Germinal center (tissue), 1 donor: ENCODE data around the gene MUCL3.
"Not testable (repeated sequence)": the region's sequence is repeated elsewhere in the genome, so short reads cannot be mapped to it uniquely, and the experiment has no call there.

Source experiments
- DNase-seq: peaks from one replicate; pipeline ENCODE4 v3.0.0; 2012; ENCODE audit warnings: mixed read lengths, low spot score

Gene MUCL3

DNA sequence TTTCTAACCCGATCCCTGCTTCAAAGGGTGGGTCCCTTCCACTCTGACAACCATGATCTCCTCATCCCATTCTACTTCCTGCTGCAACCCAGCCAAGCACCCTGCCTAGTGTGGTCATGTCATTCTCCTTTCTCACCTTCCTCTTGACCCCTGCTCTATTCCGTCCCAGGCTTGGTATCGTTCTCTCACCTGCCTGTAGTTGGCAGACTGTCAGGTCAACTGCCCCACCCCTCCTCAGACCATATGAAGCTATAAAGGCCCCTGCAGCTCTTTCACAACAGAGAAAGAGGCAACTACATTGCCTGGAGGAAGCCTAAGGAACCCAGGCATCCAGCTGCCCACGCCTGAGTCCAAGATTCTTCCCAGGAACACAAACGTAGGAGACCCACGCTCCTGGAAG, 42.7 kb downstream of the MUCL3 start, which contains the start of gene MUC21:
Gene MUC21 (plus strand): TSS at position 280 of the 400 bp plus-strand sequence. CDS start 241 bp downstream, outside the sequence.
- DNase-seq, result no peak

DNA sequence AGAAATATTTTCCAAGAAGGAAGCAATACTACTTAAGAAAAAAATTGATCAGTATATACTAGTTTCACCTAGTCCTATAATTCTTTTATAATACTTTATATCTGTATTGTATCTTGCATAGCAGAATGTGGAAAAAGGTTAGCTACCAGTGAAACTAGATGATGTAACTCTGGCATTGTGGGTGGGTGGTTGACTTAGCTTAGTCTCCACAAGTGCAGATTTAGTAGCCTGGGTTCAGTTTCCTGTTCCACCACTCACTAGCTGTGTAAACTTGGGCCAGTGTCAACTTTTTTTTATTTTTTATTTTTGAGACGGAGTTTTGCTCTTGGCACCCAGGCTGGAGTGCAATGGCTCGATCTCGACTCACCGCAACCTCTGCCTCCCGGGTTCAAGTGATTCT, 44.7 kb downstream of the MUCL3 start:
- DNase-seq, result no peak

DNA sequence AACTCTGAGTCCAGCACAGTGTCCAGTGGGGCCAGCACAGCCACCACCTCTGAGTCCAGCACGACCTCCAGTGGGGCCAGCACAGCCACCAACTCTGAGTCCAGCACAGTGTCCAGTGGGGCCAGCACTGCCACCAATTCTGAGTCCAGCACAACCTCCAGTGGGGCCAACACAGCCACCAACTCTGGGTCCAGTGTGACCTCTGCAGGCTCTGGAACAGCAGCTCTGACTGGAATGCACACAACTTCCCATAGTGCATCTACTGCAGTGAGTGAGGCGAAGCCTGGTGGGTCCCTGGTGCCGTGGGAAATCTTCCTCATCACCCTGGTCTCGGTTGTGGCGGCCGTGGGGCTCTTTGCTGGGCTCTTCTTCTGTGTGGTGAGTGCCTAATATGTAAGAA, 46.5 kb downstream of the MUCL3 start:
- DNase-seq, result no peak

DNA sequence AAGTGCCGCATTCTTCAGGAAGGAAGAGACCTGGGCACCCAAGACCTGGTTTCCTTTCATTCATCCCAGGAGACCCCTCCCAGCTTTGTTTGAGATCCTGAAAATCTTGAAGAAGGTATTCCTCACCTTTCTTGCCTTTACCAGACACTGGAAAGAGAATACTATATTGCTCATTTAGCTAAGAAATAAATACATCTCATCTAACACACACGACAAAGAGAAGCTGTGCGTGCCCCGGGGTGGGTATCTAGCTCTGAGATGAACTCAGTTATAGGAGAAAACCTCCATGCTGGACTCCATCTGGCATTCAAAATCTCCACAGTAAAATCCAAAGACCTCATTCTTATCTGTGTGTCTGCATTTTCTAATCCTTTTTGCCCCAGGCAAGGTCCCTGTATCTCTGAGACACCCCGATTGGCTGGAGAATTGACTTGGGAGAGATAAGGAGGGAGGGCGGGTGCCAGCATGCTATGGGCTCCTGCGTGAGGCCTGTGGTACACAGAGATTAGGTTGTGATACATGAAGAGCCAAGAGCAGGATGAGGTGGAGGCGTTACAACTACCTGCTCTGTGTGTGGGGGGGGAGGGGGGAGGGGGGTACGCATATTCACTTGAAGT, 47.5 kb downstream of the MUCL3 start:
- DNase-seq, result no peak

DNA sequence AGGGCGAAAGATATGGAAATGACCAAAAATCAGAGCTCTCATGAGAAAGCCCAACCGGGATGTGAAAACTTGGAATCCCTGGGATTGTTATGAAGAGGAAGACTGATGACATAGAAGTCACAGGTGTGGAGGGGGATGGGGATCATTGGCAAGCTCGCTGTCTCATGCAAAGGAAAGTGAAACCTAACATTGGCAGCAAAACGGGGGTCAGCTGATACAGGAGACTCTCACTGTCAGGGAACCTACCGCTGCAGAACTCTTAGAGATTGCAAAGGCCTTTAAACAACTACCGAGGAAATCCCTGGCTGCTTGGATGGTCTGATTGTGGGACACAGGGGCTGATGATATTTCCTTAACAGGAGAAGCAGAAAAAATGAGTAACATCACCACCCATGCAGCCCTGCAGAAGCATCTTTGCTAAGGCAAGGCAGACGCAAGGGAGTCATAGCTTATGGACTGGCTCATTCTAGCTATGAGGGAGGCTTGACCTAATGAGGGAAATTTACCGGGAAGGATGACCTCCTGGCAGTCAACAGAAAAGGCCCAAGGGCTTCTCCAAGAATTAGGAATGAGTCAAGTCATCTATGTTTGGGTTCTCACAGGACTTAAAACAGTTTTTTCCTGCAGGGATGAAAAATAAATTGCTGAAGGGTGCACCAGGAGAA, 49.8 kb downstream of the MUCL3 start:
- no peak for DNase-seq

DNA sequence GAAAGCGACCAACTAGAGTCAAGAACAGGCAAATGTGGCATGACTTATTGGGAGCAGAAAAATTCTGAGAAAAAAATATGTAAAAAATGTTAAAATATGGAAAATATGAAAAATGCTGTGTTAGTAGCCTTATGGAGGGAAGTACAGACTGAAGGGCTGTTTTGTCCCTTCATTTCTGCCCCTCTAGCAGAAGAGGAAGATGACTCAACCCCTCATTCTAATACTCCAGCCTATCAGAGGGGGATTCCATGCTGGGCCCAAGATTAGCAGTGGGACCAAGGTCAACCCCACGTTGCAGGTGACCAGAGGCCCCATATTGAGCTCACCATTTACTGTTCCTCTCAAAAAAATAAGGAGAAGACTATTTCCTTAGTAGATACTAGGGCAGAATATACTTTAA, 51.1 kb downstream of the MUCL3 start:
- DNase-seq, result no peak

DNA sequence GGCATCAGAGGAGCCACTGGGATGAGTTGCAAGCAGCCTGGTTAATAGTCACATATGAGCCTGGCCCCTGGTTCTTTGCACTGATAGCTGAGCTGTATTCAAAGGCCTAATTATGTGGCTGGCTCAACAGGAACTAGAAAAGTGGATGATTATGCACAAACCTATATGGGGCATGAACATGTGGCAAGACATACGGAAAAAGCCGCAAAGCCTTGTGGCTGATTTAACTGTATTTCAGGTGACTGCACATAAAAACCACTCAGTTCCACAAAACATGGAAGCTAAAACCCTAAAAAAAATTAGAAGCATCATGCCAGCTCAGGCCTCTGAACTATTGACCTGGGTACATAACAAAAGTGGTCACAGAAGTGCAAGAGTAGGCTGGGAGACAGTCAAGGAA, 56.5 kb downstream of the MUCL3 start:
- DNase-seq, result no peak

DNA sequence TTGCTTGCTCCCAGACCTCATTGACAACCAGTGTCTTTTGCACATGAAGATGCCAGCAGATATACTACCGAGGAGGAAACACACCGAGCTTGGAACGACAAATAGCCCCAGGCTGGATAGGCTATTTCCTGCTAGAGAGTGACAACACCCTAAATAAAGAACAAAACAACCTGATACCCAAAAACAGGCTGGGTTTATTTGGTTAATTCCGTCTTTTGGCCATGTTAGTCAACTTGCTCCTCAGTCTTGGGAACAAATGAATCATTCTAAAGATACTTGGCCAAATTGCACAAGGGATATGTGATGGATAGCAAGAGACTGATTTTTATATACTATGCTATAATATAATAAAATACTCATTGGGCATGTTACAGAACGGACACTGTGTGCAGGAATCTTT, 58.0 kb downstream of the MUCL3 start:
- DNase-seq, result no peak

DNA sequence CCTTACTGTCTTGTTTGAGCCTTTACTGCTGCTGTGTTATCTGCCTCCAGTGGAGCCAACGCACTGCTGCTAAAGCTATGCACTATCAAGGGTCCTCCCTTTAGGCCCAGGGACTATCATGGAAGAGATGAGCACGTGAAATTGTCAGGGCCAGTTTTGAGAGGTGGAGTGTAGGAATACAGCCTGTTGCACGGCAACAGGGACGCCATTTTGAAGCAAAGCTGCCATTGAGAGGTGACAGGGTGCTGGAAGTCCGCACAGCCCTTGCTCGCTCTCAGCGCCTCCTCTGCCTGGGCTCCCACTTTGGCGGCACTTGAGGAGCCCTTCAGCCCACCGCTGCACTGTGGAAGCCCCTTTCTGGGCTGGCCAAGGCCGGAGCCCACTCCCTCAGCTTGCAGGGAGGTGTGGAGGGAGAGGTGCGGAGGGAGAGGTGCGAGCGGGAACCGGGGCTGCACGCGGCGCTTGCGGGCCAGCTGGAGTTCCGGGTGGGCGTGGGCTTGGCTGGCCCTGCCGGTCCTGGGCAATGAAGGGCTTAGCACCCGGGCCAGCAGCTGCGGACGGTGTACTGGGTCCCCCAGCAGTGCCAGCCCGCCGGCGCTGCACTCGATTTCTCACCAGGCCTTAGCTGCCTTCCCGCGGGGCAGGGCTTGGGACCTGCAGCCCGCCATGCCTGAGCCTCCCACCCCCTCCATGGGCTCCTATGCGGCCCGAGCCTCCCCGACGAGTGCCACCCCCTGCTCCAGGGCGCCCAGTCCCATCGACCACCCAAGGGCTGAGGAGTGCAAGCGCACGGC, 59.5 kb downstream of the MUCL3 start:
- not testable (repeated sequence) for DNase-seq

DNA sequence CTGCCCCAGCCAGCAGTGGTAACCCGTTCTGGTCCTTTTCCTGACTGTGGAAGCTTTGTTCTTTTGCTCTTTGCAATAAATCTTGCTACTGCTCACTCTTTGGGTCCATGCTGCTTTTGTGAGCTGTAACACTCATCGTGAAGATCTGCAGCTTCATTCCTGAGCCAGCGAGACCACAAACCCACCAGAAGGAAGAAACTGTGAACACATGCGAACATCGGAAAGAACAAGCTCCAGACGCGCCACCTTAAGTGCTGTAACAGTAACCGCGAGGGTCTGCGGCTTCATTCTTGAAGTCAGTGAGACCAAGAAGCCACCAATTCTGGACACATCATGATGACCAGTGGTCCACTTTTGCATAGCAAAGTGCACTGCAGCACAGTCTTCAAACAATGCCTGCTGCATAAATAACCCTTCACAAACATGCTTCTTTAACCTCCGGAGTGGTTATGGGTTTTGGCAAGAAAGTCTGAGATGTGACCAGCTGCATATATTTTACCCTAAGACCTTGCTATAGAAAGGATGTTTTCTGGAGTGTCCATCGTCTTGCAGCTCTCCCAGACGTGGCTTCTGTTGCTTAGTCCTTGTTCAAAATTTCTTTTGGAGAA, 60.6 kb downstream of the MUCL3 start:
- no peak for DNase-seq

DNA sequence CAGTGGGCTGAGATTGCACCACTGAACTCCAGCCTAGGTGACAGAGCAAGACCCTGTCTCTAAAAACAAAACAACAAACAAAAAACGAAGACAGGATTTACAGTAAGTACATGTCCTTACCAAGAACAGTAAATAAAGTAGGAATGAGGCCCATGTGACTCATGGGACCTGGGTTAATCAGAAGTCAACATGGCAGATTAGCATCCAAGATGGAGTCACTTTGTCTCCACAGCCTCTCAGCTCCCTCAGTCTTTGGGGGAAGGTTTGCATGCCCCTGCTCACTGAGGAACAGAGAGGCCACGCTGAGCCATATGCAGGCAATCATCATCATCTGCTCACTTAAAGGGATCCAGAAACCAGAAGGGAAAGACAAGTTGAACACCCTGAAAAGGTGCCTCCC, 61.7 kb downstream of the MUCL3 start:
- no peak for DNase-seq
